BJ (cell line): ENCODE results near the gene SH3BGRL2. TPM values are rescaled to one million over a fixed set of nuclear protein-coding genes. Genes with fewer than 3 reads are reported as not detected.
"Not testable (repeated sequence)": the region's sequence is repeated elsewhere in the genome, so short reads cannot be mapped to it uniquely, and the experiment has no call there.

Source experiments
- CTCF ChIA-PET: fragments of 350-600 bp; formaldehyde crosslinking; extraction: SDS; loops from one replicate; lab custom pipeline; 2021; ENCODE audit warnings: antibody characterized with exemption, inconsistent platforms; lab: Yijun Ruan, JAX
- POLR2A ChIA-PET: fragments of 300-600 bp; sonication (Branson Sonifier 250); formaldehyde crosslinking; extraction: SDS; loops from one replicate; lab custom pipeline; 2021; ENCODE audit warnings: antibody characterized with exemption; lab: Charles Lee
- DNase-seq: peaks from one replicate; pipeline ENCODE4 v3.0.0-alpha.2; 2011; ENCODE audit warnings: low read depth
- H3K27me3 ChIP-seq: 2 replicates; pipeline ENCODE4 v1.6.0; 2011; ENCODE audit warnings: low read length; ENCODE audit not compliant: control insufficient read depth, insufficient read depth
- H3K36me3 ChIP-seq: 2 replicates; pipeline ENCODE4 v1.5.1; 2011; ENCODE audit warnings: low read length; ENCODE audit not compliant: control insufficient read depth, insufficient read depth
- H3K4me3 ChIP-seq: 2 replicates; pipeline ENCODE4 v1.5.1; 2011; ENCODE audit warnings: low read depth, mild to moderate bottlenecking, control low read depth, low read length
- polyA plus RNA-seq: library from polyadenylated mRNA; depleted of rRNA; stranded (reverse); fragments of >200 nt; gene quantifications from 2 replicates; pipeline ENCODE4 v1.2.3, GENCODE V29; 2011
- TF ChIP-seq, protein P1 (sequence below): IDR thresholded peaks from 2 replicates; pipeline ENCODE4 v1.5.1; 2011; ENCODE audit warnings: low read depth, mild to moderate bottlenecking, control low read depth, inconsistent platforms, low read length, moderate library complexity; ENCODE audit not compliant: insufficient read depth

The SH3BGRL2 gene
- polyA plus RNA-seq, 1 experiment: 0.37 TPM

DNA sequence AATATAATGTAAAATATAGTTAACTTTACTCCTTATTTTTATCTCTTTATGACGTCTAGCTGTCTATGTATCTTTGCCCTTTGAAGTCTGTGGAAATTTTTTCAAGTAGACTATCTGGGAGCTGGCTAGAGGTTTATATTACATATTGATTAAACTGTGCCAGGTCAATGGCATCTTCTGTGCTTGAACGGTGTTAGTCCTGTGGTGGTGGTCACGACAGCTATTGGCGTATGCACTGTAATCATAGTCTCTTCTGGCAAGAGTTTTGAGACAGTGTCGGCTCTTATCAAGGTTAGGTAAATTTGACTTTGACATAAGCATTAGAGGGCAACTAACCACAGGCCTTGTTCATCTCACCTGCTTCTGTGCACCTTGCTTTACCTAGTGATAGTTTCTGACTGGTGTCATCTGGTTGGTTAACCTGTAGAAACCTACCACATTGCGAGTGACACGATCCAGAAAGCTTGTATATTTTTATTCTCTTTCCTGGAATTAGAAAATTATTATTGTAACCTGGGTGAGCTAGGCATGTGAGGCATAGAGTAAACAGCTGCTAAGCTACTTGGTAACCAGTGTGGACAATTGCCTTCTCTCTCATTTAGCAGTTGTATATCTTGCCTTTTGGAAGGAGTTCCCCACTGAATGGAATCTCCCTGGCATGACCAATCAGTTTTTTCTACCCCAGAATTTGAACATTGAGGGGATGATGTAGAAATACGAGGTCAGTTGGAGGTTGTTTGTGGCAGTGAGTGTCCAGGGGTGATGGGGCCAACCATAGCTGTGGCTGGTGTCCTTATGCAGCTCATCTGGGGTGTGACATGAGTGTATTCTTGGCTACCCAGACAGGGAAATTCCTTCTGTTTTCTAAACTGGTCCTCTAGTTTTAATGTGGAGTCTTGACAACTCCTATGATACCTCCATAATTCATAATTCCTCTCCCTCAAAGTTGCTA, 45.9 kb downstream of the SH3BGRL2 start:
- Histone ChIP-seq H3K27me3 (no peaks in the 10 kb centered on the region), H3K4me3 (no peak overlapping the region), H3K36me3 (no peaks in the 10 kb centered on the region)
- CTCF ChIA-PET: interaction anchor here (1.3 to 1.6 kb wide), 2 partner anchors 17 to 106 kb away, joined by 5 to 6 read pairs; no protein-coding TSS in a partner anchor
- TF ChIP-seq, protein P1, sequence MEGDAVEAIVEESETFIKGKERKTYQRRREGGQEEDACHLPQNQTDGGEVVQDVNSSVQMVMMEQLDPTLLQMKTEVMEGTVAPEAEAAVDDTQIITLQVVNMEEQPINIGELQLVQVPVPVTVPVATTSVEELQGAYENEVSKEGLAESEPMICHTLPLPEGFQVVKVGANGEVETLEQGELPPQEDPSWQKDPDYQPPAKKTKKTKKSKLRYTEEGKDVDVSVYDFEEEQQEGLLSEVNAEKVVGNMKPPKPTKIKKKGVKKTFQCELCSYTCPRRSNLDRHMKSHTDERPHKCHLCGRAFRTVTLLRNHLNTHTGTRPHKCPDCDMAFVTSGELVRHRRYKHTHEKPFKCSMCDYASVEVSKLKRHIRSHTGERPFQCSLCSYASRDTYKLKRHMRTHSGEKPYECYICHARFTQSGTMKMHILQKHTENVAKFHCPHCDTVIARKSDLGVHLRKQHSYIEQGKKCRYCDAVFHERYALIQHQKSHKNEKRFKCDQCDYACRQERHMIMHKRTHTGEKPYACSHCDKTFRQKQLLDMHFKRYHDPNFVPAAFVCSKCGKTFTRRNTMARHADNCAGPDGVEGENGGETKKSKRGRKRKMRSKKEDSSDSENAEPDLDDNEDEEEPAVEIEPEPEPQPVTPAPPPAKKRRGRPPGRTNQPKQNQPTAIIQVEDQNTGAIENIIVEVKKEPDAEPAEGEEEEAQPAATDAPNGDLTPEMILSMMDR: no peak
- DNase-seq: no peak
- POLR2A ChIA-PET: no interaction called here

DNA sequence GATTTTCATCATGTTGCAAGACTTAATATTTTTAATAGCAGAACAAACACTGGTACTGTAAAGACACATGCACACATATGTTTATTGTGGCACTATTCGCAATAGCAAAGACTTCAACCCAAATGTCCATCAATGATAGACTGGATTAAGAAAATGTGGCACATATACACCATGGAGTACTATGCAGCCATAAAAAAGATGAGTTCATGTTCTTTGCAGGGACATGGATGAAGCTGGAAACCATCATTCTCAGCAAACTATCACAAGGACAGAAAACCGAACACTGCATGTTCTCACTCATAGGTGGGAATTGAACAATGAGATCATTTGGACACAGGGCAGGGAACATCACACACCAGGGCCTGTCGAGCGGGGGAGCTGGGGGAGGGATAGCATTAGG, 51.6 kb downstream of the SH3BGRL2 start:
- CTCF ChIA-PET: not testable (repeated sequence)

DNA sequence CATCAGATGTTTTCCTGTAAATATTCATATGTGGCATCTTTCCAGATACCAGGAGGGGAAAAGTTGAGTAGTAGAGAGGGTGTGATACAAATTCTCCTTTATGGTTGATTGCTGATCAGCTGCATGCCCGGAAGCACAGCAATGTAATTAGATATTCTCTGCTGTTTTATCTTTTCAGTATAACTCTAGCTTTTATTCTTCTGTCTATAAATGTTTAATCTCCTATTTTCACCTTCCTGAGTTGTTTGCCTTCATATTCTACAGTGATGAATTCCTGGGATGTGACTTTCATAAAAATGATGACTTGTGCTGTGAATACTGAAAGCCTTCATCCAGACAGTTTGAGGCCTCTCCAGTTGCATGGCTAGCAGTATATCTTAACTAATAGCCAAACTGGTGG, 53.7 kb downstream of the SH3BGRL2 start:
- DNase-seq: no peak
- ChIA-PET POLR2A (no interaction called here), CTCF (interaction anchor here (1.0 kb wide), 1 partner anchor 9 kb away, joined by 4 read pairs; no protein-coding TSS in a partner anchor)
- Histone ChIP-seq H3K4me3 (no peak overlapping the region), H3K27me3 (no peaks in the 10 kb centered on the region), H3K36me3 (no peaks in the 10 kb centered on the region)
- TF ChIP-seq, protein P1: no peak

More for the DNA sequence above, 51.6 kb downstream of the SH3BGRL2 start:
- POLR2A ChIA-PET, H3K36me3 ChIP-seq, DNase-seq, H3K4me3 ChIP-seq, H3K27me3 ChIP-seq: not testable (repeated sequence)

DNA sequence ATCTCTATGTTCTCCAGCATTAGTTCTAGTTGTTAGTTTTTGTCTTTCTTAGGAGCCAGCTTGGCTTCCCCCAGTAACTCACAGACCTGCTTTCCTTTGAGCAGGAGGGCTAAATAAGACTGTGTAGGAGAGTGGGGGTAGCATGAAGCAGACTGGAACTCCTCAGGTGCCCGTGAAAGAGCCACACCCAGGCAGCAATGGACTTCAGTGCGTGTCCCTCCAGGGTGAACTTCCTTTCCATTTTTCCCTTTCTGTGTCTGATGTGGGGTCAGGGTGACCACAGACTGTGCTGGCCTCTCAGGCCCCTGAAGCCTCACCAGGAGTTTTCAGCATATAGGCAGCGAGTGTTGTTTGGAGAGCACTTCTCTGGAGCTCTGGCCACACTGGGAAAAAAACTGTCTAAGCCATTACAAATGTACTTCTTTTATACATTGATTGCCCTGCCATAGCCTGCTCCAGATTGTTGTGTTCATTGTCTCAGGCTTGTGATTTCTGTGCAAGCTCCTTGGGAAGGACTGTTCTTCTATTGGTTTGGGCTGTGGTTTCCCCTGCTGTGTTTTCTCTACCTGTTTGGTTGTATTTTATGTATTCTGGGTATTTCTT, 55.7 kb downstream of the SH3BGRL2 start:
- Histone ChIP-seq H3K27me3 (no peaks in the 10 kb centered on the region), H3K4me3 (no peak overlapping the region), H3K36me3 (no peaks in the 10 kb centered on the region)
- no peak for DNase-seq
- ChIA-PET CTCF (no interaction called here), POLR2A (no interaction called here)
- TF ChIP-seq, protein P1: no peak

DNA sequence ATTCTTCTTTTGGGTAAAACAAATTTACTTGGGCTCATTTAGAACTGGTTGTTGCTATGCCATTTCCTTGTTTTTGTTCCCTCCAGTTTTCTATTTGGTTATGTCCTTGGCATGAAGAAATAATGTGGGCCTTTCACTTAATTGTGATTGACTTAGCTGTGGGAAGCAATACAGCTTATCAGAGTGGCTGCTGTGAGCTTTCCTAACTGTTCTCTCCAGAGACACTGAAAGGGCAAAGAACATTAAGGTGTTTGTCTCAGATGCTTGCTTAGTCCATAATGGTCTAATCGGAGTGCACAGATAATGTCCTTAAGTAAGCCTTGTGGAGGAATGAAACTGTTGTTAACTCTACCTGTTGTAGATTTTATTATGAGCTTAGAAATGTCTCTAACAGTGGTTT, 56.6 kb downstream of the SH3BGRL2 start:
- Histone ChIP-seq H3K4me3 (no peak overlapping the region), H3K36me3 (no peaks in the 10 kb centered on the region), H3K27me3 (no peaks in the 10 kb centered on the region)
- TF ChIP-seq, protein P1: no peak
- no peak for DNase-seq
- CTCF ChIA-PET: no interaction called here
- POLR2A ChIA-PET: no interaction called here
